OCI-LY3 (cell line): ENCODE measurements around the gene ARHGAP19.

Experiments
- EZH2phosphoT487 ChIP-seq: fragments of 200-600 bp; shearing (Covaris generic); IDR thresholded peaks from 2 replicates; pipeline ENCODE4 v1.6.1; 2018; ENCODE audit warnings: antibody characterized with exemption, mixed run types, low read depth
- TF ChIP-seq, protein P1 (sequence below): fragments of 200-600, 300-600 bp; sonication (generic); IDR thresholded peaks from 2 replicates; pipeline ENCODE4 v1.5.1; 2014; ENCODE audit warnings: antibody characterized with exemption, low read length, low read depth

DNA sequence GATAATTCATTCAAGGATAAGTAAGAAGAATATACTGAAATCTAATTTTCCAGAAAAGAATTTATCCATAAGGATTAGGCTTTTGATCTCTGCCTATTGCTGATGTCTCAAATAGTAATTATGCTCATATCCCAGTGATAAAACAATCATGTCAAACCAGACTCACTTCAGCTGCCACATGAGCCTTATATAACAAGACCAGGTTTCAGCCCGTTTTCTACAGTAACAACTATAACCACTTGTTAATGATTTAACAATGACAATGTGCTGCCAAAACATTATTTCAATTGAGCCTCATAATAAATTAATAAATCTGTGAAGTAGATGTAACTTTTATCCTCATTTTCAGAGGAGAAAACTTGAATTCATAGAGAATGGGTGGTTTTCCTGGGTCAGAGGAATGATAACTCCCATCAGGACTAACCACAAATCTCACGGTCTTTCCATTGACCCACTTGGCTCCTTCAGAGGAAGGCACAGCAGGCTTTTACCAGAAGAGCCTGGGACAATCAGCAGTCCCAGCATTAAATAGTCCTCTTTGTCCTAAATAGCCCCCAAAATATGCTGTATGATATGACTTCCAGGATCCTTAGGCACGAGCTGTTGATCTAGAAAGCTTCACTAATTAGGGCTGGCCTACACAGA is 64.2 kb downstream of the ARHGAP19 start:
- TF ChIP-seq, protein P1, sequence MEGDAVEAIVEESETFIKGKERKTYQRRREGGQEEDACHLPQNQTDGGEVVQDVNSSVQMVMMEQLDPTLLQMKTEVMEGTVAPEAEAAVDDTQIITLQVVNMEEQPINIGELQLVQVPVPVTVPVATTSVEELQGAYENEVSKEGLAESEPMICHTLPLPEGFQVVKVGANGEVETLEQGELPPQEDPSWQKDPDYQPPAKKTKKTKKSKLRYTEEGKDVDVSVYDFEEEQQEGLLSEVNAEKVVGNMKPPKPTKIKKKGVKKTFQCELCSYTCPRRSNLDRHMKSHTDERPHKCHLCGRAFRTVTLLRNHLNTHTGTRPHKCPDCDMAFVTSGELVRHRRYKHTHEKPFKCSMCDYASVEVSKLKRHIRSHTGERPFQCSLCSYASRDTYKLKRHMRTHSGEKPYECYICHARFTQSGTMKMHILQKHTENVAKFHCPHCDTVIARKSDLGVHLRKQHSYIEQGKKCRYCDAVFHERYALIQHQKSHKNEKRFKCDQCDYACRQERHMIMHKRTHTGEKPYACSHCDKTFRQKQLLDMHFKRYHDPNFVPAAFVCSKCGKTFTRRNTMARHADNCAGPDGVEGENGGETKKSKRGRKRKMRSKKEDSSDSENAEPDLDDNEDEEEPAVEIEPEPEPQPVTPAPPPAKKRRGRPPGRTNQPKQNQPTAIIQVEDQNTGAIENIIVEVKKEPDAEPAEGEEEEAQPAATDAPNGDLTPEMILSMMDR: no peak
- no peak for TF ChIP-seq EZH2phosphoT487
